Stromal cell of bone marrow (primary cell): Measurements from ENCODE around the gene MEF2C.

Source experiments
- DNase-seq: peaks from one replicate; pipeline ENCODE4 v3.0.0-alpha.2; 2012; ENCODE audit warnings: low read depth

The MEF2C gene

GRCh38 chr5:88673253-88674105 lies 209.5 kb downstream of the MEF2C start:
- no peak for DNase-seq

- DNase-seq, result no peak
Measured at GRCh38 chr5:88672644-88673252, 210.2 kb downstream of the MEF2C start.

- no peak for DNase-seq
Measured at GRCh38 chr5:88671505-88672499, 211.2 kb downstream of the MEF2C start.

GRCh38 chr5:88671106-88671504 lies 211.9 kb downstream of the MEF2C start:
- no peak for DNase-seq

- DNase-seq, result no peak
Measured at GRCh38 chr5:88670461-88670860, 212.5 kb downstream of the MEF2C start.

GRCh38 chr5:88669371-88670050 lies 213.5 kb downstream of the MEF2C start:
- no peak for DNase-seq

- no peak for DNase-seq
Measured at GRCh38 chr5:88667496-88668201, 215.3 kb downstream of the MEF2C start.
